ENCODE results near the gene PCBP3.

- TF ChIP-seq, protein P1, sequence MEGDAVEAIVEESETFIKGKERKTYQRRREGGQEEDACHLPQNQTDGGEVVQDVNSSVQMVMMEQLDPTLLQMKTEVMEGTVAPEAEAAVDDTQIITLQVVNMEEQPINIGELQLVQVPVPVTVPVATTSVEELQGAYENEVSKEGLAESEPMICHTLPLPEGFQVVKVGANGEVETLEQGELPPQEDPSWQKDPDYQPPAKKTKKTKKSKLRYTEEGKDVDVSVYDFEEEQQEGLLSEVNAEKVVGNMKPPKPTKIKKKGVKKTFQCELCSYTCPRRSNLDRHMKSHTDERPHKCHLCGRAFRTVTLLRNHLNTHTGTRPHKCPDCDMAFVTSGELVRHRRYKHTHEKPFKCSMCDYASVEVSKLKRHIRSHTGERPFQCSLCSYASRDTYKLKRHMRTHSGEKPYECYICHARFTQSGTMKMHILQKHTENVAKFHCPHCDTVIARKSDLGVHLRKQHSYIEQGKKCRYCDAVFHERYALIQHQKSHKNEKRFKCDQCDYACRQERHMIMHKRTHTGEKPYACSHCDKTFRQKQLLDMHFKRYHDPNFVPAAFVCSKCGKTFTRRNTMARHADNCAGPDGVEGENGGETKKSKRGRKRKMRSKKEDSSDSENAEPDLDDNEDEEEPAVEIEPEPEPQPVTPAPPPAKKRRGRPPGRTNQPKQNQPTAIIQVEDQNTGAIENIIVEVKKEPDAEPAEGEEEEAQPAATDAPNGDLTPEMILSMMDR (IDR thresholded peaks at IDR 0.05; ENCODE audit: insufficient read depth, low read length): no peak
- TF ChIP-seq POLR2AphosphoS5 (IDR thresholded peaks at IDR 0.05; ENCODE audit: low read depth) (no peak), SPI1 (IDR thresholded peaks at IDR 0.05; ENCODE audit: borderline replicate concordance, low read depth) (no peak), GABPA (IDR thresholded peaks at IDR 0.05; ENCODE audit: low read depth) (no peak)
- TF ChIP-seq, protein P2, sequence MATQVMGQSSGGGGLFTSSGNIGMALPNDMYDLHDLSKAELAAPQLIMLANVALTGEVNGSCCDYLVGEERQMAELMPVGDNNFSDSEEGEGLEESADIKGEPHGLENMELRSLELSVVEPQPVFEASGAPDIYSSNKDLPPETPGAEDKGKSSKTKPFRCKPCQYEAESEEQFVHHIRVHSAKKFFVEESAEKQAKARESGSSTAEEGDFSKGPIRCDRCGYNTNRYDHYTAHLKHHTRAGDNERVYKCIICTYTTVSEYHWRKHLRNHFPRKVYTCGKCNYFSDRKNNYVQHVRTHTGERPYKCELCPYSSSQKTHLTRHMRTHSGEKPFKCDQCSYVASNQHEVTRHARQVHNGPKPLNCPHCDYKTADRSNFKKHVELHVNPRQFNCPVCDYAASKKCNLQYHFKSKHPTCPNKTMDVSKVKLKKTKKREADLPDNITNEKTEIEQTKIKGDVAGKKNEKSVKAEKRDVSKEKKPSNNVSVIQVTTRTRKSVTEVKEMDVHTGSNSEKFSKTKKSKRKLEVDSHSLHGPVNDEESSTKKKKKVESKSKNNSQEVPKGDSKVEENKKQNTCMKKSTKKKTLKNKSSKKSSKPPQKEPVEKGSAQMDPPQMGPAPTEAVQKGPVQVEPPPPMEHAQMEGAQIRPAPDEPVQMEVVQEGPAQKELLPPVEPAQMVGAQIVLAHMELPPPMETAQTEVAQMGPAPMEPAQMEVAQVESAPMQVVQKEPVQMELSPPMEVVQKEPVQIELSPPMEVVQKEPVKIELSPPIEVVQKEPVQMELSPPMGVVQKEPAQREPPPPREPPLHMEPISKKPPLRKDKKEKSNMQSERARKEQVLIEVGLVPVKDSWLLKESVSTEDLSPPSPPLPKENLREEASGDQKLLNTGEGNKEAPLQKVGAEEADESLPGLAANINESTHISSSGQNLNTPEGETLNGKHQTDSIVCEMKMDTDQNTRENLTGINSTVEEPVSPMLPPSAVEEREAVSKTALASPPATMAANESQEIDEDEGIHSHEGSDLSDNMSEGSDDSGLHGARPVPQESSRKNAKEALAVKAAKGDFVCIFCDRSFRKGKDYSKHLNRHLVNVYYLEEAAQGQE (IDR thresholded peaks at IDR 0.05; ENCODE audit: insufficient replicate concordance, low read depth): no peak
Observed at GRCh38 chr21:45601551-45601950, 42.0 kb upstream of the PCBP3 start.
